ENCODE data around the gene NRAP.

DNA sequence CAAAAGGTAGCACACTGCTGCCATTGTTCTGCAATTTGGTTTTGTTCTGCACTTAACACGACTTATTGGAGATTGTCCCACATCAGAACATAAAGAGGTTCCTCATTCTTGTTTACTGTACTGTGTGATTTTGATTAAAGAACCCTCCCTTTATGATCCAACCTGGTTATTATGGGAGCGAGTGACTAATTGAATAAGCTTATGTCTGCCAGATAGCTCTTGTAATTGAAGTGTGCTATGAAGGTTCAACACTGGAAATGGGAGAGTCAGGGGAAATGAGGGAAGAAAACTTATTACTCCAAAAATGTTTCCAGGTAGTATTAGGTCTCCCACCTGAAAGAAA lies 49.8 kb upstream of the NRAP start:
- TF ChIP-seq, protein P1, sequence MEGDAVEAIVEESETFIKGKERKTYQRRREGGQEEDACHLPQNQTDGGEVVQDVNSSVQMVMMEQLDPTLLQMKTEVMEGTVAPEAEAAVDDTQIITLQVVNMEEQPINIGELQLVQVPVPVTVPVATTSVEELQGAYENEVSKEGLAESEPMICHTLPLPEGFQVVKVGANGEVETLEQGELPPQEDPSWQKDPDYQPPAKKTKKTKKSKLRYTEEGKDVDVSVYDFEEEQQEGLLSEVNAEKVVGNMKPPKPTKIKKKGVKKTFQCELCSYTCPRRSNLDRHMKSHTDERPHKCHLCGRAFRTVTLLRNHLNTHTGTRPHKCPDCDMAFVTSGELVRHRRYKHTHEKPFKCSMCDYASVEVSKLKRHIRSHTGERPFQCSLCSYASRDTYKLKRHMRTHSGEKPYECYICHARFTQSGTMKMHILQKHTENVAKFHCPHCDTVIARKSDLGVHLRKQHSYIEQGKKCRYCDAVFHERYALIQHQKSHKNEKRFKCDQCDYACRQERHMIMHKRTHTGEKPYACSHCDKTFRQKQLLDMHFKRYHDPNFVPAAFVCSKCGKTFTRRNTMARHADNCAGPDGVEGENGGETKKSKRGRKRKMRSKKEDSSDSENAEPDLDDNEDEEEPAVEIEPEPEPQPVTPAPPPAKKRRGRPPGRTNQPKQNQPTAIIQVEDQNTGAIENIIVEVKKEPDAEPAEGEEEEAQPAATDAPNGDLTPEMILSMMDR (IDR thresholded peaks at IDR 0.05), result no peak
- TF ChIP-seq POLR2A (IDR thresholded peaks at IDR 0.05), result no peak
